ENCODE measurements around the gene PXT1.

GRCh38 chr6:36378243-36378920 lies 64.3 kb downstream of the PXT1 start:
- TF ChIP-seq MAX (IDR thresholded peaks at IDR 0.05) (no peak), JUND (IDR thresholded peaks at IDR 0.05) (no peak), CTCF (IDR thresholded peaks at IDR 0.05; ENCODE audit: low read depth, low read length, missing input control) (no peak), REST (IDR thresholded peaks at IDR 0.05) (no peak)
